Endothelial cell (in vitro differentiated cells): Measurements from ENCODE around the gene PLPPR3. TPM values are rescaled to one million over a fixed set of nuclear protein-coding genes. Genes with fewer than 3 reads are reported as not detected.

ENCODE experiments used
- DNase-seq: peaks from one replicate; pipeline ENCODE4 v3.0.0; 2021; ENCODE audit warnings: low spot score
- H3K27ac Mint-ChIP-seq: one replicate; pipeline ENCODE4 v1.8.0; 2021; ENCODE audit warnings: mixed read lengths, inconsistent platforms; ENCODE audit not compliant: unreplicated experiment
- H3K27me3 Mint-ChIP-seq: one replicate; pipeline ENCODE4 v1.8.0; 2021; ENCODE audit warnings: mild to moderate bottlenecking, moderate library complexity, mixed read lengths, inconsistent platforms; ENCODE audit not compliant: unreplicated experiment
- H3K36me3 Mint-ChIP-seq: one replicate; pipeline ENCODE4 v1.8.0; 2021; ENCODE audit warnings: mild to moderate bottlenecking, low read depth, mixed read lengths, inconsistent platforms; ENCODE audit not compliant: unreplicated experiment
- H3K4me1 Mint-ChIP-seq: one replicate; pipeline ENCODE4 v1.8.0; 2021; ENCODE audit warnings: mild to moderate bottlenecking, mixed read lengths, inconsistent platforms; ENCODE audit not compliant: unreplicated experiment
- H3K4me3 Mint-ChIP-seq: one replicate; pipeline ENCODE4 v1.8.0; 2021; ENCODE audit warnings: mild to moderate bottlenecking, mixed read lengths, inconsistent platforms; ENCODE audit not compliant: unreplicated experiment
- H3K9me3 Mint-ChIP-seq: one replicate; pipeline ENCODE4 v1.8.0; 2021; ENCODE audit warnings: mixed read lengths, inconsistent platforms; ENCODE audit not compliant: unreplicated experiment
- total RNA-seq: library from RNA; stranded (reverse); fragmentation: NEBNext Ultra II Directional; extraction: Animal tissue kit (Norgen Biotek cat#: 25700); gene quantifications from one replicate; pipeline ENCODE4 v1.2.1, GENCODE V29; 2021; ENCODE audit not compliant: unreplicated experiment
- TF ChIP-seq, protein P1 (sequence below): fragments of 200-600 bp; sonication (generic); IDR thresholded peaks from one replicate; pipeline ENCODE4 v1.5.0; 2021; ENCODE audit warnings: antibody characterized with exemption; ENCODE audit not compliant: unreplicated experiment

The PLPPR3 gene
- total RNA-seq, 1 donor from 2014 or later = 17.6 TPM

DNA sequence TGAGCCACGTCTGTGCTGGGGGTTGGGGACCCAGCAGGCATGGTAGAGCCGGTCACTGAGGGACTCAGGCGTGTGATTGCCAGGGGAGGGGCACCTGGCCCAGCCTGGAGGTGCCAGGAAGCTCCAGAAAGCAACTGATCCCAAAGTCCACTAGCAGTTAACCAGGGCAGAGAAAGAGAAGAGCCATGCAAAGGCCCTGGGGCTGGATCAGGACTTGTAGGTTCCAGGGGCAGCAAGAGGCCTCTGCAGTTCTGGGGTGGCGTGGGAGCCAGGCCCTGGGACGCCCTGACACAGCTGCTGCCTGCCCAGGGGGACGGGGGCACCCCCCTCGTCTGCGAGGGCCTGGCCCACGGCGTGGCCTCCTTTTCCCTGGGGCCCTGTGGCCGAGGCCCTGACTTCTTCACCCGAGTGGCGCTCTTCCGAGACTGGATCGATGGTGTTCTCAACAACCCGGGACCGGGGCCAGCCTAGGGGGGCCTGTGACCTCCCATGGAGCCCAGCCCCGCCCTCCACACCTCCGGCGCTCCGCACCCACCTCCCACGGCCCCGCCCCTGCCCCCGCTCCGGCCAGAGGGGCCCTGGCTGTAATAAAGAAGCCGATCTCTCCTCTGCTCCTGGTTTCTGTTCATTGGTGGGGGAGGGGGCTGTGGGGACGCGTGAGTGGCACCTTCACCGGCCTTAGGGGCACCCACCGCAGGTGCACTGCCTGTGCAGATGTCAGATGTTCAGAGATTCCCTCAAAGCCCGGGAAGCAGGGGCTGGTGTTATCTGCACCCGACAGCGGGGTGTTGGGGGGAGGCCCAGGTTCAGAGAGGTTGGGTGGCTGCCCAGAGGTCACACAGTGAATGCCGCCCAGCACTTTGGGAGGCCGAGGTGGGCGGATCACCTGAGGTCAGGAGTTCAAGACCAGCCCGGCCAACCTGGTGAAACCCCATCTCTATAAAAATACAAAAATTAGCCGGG, 9.9 kb upstream of the PLPPR3 start:
- Mint-ChIP-seq H3K27ac (no peak overlapping the region), H3K27me3 (peaks cover 6% of the 10 kb centered on the region), H3K36me3 (no peaks in the 10 kb centered on the region), H3K4me1 (no peaks in the 10 kb centered on the region), H3K4me3 (no peak overlapping the region), H3K9me3 (no peaks in the 10 kb centered on the region)
- DNase-seq = no peak
- TF ChIP-seq, protein P1, sequence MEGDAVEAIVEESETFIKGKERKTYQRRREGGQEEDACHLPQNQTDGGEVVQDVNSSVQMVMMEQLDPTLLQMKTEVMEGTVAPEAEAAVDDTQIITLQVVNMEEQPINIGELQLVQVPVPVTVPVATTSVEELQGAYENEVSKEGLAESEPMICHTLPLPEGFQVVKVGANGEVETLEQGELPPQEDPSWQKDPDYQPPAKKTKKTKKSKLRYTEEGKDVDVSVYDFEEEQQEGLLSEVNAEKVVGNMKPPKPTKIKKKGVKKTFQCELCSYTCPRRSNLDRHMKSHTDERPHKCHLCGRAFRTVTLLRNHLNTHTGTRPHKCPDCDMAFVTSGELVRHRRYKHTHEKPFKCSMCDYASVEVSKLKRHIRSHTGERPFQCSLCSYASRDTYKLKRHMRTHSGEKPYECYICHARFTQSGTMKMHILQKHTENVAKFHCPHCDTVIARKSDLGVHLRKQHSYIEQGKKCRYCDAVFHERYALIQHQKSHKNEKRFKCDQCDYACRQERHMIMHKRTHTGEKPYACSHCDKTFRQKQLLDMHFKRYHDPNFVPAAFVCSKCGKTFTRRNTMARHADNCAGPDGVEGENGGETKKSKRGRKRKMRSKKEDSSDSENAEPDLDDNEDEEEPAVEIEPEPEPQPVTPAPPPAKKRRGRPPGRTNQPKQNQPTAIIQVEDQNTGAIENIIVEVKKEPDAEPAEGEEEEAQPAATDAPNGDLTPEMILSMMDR = no peak

DNA sequence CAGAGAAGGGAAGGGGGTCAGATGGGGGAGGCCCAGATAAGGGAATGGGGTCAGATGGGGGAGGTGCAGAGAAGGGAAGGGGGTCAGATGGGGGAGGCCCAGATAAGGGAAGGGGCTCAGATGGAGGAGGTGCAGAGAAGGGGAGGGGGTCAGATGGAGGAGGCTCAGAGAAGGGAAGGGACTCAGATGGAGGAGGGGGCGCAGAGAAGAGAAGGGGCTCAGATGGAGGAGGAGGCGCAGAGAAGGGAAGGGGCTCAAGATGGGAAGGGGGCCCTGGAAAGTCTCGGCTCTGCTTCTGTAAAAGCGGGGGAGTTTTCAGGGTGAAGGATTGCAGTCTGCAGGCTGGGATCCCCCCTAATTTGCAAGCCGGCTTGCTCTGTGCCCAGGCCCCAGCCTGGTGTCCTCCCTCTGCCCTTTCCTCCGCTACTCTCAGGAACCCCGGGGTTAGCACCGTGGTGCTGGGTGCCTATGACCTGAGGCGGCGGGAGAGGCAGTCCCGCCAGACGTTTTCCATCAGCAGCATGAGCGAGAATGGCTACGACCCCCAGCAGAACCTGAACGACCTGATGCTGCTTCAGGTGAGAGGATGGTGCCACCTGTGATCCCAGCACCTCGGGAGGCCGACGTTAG, 7.5 kb upstream of the PLPPR3 start:
- H3K27me3 Mint-ChIP-seq = peaks cover 3% of the 10 kb centered on the region
- H3K4me3 Mint-ChIP-seq = no peak overlapping the region
- DNase-seq = no peak
- no peaks in the 10 kb centered on the region for H3K9me3 Mint-ChIP-seq
- H3K27ac Mint-ChIP-seq = no peak overlapping the region
- H3K36me3 Mint-ChIP-seq = no peaks in the 10 kb centered on the region
- H3K4me1 Mint-ChIP-seq = no peaks in the 10 kb centered on the region
- TF ChIP-seq, protein P1 = no peak

DNA sequence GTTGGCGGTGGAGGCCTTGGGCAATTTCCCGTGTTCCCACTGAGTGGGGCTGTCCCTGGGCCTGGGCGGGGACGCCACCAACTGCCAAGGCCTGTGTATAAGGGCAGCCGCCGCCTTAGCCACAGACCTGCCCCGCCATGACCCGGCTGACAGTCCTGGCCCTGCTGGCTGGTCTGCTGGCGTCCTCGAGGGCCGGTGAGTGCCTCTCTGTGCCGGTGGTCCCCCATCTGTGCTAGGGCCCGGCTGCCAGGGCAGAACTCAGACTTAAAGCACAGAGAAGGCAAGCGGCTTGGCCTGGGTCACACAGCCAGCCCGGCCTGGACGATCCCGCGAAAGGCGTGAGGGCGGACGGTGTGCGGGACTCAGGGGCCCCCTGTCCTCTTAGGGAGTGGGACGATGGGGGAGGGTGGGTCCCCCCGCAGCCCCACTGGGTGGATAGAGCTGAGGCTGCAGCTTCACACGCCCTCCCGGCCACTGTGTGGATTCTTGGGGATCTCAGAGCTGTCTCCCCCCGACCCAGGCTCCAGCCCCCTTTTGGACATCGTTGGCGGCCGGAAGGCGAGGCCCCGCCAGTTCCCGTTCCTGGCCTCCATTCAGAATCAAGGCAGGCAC, 6.1 kb upstream of the PLPPR3 start, which contains the start of gene AZU1:
Gene AZU1, plus strand, starts transcription at position 128 of the 612 bp plus-strand sequence. Its CDS starts 10 bp downstream, at position 138.
- no peak for DNase-seq
- H3K9me3 Mint-ChIP-seq = no peaks in the 10 kb centered on the region
- H3K4me3 Mint-ChIP-seq = no peak within 1 kb of the TSS
- no peak within 1 kb of the TSS for H3K27ac Mint-ChIP-seq
- H3K4me1 Mint-ChIP-seq = no peaks in the 10 kb centered on the region
- TF ChIP-seq, protein P1 = no peak
- H3K36me3 Mint-ChIP-seq = no peaks in the 10 kb centered on the region
- H3K27me3 Mint-ChIP-seq = peaks cover 6% of the 10 kb centered on the region

DNA sequence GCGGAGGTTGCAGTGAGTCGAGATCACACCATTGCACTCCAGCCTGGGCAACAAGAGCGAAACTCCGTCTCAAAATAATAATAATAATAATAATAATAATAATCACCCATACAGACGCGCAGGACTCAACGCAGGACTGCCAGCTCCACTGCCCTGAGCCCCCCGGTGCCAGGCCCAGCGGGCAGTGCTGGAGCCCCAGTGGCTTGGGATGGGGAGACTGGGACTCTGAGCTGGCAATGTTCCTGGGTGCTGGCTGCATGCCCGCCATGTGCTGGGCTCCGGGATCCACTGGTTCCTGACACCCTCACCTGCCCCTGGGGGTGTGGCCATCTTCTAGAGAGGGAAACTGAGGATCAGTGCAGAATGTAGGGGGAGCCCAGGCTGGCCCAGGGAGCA, 5.6 kb upstream of the PLPPR3 start:
- Mint-ChIP-seq H3K27me3 (peaks cover 9% of the 10 kb centered on the region), H3K9me3 (no peaks in the 10 kb centered on the region), H3K36me3 (no peaks in the 10 kb centered on the region), H3K27ac (no peak overlapping the region), H3K4me3 (no peak overlapping the region), H3K4me1 (no peaks in the 10 kb centered on the region)
- DNase-seq = no peak
- TF ChIP-seq, protein P1 = no peak
